Measurements from ENCODE around the gene MAP2K4.

- TF ChIP-seq CTCF (IDR thresholded peaks at IDR 0.05; ENCODE audit: low read depth, low read length, poor library complexity, severe bottlenecking): no peak
- no peak for TF ChIP-seq EZH2phosphoT487 (IDR thresholded peaks at IDR 0.05; ENCODE audit: borderline replicate concordance, low read length)
These were observed 158.1 kb downstream of the MAP2K4 start for GRCh38 chr17:12178644-12179330.
